Endothelial cell of hepatic sinusoid (primary cell): Measurements from ENCODE around the gene LGALS3BP.

Experiments
- in situ Hi-C: cut with HindIII; loops from 2 replicates; pipeline ENCODE4 v1.10.0; 2017; ENCODE audit warnings: low sequenced_read_pairs

The LGALS3BP gene, protein sequence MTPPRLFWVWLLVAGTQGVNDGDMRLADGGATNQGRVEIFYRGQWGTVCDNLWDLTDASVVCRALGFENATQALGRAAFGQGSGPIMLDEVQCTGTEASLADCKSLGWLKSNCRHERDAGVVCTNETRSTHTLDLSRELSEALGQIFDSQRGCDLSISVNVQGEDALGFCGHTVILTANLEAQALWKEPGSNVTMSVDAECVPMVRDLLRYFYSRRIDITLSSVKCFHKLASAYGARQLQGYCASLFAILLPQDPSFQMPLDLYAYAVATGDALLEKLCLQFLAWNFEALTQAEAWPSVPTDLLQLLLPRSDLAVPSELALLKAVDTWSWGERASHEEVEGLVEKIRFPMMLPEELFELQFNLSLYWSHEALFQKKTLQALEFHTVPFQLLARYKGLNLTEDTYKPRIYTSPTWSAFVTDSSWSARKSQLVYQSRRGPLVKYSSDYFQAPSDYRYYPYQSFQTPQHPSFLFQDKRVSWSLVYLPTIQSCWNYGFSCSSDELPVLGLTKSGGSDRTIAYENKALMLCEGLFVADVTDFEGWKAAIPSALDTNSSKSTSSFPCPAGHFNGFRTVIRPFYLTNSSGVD

DNA sequence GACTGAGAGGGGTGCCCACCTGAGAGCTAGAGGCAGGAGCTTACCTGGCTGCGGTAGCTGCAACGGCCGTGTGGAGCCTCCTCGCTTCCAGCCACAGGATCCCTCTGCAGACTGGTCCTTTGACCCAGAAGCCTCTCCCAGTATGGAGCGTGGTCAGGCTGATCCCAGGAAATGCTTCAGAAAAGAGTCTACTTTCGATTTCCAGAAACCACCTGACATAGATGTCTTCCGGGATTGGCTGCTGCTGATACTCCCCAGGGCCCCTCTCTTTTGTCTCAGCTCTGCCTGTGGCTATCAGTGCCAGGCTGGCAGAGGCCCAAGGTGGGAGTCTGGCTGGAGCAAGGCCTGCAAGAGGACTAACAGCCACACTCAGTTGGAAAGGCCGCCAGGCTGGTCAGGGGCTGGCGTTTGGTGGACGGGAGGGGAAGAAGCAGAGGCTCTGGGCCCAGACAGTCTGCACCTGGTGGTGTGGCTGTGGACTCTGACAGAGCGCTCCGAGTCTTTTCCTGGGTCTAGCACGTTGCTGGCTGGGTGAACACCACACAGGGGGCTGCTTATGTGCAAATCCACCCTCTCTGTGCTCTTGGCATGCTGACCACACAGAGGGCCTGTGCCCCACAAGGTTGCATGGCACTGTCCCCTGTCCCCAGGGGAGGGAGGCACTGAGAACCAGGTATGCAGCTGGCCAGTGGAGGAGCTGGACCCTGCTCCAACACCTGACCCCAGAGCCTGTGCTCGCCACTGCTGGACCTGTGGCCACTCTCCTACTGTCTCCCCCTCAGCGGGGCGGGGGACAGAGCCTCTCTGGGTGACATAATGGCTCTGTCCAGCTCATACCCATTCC, at the start of gene LGALS3BP:
LGALS3BP (minus strand) TSS at position 144 of the 844 bp plus-strand sequence. CDS start 2,732 bp downstream, outside the sequence.
- in situ Hi-C loops, result no loop called here

DNA sequence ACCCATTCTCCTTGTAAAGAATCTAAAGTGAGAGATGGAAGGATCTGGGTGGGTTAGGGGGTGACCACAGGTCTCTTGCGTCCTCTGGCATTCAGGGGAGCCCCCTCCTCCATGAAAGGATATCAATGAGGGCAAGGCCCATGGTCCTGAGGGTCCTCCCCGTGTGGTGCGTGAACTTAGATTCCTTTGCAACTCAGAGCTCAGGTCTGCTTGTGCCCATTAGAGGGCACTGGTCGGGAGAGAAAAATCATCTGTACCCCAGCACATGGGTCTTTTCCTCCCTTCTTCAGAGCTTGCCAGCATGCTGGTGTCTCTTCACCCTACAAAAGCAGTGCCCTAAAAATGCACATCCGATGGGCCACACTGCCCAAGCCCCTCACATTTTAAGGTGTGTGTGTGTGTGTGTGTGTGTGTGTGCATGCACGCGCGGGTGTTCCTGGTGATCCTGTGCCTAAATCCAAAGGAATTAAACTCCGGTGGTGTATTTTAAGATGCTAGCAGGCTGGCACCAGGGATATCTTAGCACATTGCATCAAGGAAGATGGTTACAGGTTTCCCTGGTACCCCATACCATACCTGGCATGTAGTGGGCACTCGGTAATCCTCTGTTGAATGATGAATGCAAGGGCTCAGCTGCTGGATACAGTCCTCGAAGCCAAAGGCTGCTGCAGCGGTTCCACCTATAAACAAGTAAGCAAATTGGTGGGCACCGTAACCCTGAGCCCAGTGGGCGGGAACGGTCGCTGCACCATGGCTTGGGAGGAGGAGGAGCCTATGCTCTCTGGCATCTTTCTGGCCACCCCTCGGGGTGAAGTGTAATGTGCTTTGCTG, 49.0 kb upstream of the LGALS3BP start:
- in situ Hi-C loops, result loop anchor here (10.0 kb wide), 1 partner anchor 846 kb away; no protein-coding TSS in a partner anchor

DNA sequence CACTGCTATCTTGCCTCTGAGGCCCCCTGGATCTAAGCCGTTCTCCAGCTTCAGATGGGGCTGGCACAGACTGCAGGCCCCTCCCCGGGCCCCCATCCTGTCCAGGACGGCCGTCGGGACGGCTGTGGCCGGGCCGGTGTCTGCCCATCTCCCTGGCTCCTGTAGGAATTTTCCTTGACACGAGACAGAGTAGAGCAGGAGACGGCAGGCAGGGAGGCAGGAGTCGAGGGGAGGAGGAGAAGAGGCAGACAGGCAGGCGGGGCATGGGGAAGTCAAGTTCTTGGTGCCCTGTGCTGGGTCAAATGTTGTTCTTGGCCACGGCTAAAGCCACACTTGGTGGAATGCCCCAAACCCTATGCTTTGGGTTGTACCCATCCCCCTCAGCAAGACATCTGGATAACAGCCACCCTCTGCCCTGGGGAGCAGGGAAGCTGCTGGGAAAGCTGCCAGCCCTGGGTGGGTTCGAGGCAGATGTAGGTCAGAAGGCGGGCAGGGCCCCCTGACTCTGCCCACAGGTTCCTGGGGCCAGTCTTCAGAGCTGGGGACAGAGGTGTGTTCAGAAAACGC, 48.3 kb upstream of the LGALS3BP start:
- in situ Hi-C loops, result loop anchor here (10.0 kb wide), 1 partner anchor 847 kb away; no protein-coding TSS in a partner anchor

DNA sequence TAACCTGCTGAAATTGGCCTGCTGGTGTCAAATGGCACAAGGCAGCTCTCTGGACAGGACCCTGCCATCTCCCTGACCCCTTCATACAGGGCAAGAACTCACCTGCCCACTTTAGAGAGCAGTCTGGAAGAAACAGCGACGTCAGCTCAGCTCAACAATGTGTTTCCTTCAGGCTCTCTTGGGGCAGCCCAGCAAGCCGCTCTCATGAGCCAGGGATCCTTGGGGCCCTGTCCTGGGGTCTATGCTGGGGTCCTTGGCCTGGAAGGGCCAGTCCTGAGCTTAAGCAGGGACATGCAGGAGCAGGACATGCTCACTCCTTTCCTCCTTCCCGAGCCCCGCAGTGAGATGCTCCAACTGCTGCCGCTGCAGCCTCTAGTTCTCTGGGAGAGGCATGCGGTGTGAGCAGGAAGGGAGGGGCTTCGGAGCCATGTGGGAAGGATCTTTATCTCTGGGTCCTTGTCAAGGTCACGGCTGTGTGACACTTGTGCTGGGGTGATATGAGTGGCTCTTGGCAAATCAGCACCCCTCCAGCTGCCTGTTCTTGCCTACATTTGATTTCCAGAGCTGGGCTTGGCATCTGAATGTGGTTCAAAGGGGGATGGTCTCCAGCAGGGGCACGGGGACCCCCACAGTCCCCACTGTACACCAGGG, 47.7 kb upstream of the LGALS3BP start:
- in situ Hi-C loops, result loop anchor here (10.0 kb wide), 1 partner anchor 847 kb away; no protein-coding TSS in a partner anchor

DNA sequence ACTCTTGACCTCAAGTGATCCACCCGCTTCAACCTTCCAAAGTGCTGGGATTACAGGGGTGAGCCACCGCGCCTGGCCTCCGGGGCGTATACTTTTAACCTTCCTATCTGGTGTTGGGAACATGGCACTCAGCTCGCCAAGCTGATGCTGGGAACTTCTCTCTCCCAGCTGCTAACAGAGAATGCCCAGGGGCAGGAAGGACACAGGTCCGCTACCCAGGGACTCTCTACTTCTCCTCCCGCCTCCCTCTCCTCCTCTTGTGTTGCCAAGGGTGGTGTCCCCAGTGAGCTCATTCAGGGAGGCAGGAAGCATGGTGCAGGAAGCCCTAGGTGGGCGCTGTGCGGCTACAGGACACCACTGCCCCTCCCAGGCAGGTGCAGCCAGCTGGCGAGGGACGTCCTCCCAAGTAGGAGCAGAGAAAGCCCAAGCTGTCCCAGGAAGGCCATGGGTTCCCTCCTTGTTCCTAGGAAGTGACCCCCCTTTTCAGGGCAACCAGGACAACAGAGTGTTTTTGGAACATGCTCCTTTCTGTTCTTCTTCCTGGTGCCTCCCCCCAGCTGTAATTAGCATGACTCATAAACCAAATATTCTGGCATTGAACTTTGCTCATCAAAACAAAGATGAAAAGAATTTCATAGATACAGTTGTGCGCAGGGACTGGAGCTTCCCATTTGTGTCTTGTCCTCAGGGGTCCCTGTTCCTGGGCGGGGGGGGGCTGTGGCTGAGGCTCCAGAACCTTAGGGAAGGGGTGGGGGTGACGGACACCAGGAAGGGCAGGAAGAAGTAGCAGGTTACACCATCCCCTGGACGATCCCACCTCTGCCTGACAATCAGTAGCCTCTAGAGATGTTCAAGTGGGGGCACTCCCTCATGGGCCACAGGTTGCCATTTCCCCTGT, 46.9 kb upstream of the LGALS3BP start:
- in situ Hi-C loops, result loop anchor here (10.0 kb wide), 1 partner anchor 848 kb away; no protein-coding TSS in a partner anchor

DNA sequence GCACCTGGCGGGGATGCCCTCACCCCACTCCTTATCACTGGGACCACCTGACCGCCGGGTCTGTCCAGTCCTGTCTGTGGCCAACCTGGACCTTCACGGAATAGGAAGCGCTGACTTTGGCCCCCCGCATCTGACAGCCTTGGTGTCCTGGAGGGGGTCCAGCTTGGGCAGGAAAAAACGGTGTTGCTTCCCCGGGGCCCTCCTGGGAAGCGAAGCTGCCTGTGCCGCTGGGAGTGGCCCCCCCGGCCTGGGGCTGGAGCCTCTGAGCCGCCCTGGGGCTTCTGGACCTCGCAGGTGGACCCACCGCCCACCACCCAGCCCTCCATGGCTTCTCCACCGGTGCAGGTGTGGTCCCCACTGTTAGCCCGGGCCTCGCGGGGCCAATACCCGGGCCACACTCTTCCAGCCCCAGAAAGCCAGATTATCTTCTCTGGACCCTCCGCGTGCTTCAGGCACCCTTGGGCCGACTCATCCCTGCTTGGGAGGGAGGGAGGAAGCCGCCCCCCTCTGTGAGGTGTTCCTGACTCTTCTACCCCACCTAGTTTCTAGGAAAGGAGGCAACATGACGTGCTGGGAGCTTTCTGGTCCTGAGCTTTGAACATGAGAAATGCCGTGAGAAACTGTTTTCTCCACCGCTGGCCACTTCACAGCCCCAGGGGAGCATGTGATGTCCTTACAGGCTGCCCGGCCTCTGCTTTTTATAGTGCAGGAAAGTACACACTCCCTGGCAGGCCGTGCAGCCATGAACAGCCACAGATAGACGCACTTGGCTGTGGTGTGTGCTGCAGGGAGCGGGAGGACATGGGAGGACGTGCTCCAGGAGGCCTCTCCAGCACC, 45.4 kb upstream of the LGALS3BP start:
- in situ Hi-C loops, result loop anchor here (10.0 kb wide), 1 partner anchor 850 kb away; no protein-coding TSS in a partner anchor

DNA sequence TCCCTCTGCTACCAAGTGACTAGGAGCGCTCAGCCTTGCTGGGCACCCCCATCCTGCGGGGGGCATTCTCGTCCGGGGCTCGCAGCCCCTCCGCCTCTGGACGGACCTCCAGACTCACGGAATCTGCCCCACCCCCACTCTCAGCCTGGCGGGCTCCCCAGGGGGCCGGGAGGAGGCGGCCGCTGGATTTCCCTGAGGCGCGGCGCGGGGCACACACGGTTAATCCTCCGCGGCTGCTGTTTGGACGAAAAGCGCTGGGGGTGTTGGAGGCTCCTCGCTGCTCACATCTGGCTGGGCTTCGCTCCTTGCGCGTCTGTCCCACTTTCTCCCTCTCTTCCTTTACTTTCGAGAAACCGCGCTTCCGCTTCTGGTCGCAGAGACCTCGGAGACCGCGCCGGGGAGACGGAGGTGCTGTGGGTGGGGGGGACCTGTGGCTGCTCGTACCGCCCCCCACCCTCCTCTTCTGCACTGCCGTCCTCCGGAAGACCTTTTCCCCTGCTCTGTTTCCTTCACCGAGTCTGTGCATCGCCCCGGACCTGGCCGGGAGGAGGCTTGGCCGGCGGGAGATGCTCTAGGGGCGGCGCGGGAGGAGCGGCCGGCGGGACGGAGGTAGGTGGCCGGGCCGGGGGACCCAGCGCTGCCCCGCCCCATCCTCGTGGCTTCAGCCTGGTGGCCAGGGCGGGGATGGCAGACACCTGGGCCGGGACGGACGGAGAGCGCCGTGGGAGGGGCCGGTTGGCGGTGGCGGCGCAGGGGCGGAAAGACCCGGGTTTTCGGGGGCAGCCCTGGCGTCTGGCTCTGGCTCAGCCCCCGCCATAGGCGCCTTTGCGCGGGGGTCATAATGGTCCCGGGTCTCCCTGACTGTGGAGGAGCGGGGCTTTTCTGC, 44.4 kb upstream of the LGALS3BP start, which contains the start of gene C1QTNF1:
C1QTNF1 (plus strand) TSS at position 284 of the 886 bp plus-strand sequence. CDS start 19,800 bp downstream, outside the sequence.
- in situ Hi-C loops, result loop anchor here (10.0 kb wide), 1 partner anchor 851 kb away; no protein-coding TSS in a partner anchor

DNA sequence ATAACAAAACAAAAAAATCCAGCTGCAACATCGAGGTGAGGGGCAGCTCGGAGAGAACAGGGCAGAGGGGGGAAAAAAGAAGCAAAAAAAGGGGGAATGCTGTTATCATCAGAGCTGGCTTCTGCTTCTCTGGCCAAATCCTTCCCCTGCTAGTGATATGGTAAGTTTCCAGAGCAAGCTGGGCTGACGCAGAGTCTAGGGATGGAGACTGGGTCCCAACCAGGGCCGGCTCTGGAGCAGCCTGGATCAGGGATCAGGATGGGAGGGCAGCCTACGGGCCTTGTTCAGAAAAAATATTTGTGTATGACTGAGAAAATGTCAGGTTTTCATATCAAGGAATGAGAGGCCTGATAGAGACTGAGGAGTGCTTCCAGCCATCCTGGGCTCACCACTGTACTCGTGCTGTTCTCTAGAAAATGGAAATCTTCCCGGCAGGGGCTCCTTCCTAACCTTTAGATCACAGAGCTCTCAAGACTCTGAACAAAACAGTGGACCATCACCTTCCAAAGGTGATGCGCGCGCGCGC, 43.5 kb upstream of the LGALS3BP start:
- in situ Hi-C loops, result loop anchor here (10.0 kb wide), 1 partner anchor 852 kb away; no protein-coding TSS in a partner anchor

DNA sequence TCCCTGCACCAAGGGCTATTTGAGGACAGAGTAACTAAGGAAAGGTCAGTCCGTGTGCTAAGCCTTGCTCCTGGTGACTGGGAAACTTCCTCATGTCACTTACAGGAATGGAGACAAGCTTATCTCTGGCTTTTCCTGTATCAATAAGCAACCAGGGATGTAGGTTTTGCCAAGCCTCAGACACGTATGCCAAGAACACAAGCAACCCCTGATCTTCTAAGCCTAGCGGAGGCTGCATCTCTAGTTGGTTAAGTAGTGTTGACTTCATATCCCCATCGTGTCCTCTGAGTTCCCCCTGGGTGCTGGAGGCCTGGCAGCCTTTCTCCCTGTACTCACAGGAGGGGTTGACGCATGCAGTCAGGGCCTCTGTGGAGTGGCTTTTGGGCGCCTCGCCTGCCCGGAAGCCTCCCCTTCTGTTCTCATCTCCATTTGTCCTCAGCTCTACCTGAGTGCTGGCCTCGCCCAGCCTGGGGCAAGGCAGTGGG, 42.8 kb upstream of the LGALS3BP start:
- in situ Hi-C loops, result loop anchor here (10.0 kb wide), 1 partner anchor 852 kb away; no protein-coding TSS in a partner anchor

DNA sequence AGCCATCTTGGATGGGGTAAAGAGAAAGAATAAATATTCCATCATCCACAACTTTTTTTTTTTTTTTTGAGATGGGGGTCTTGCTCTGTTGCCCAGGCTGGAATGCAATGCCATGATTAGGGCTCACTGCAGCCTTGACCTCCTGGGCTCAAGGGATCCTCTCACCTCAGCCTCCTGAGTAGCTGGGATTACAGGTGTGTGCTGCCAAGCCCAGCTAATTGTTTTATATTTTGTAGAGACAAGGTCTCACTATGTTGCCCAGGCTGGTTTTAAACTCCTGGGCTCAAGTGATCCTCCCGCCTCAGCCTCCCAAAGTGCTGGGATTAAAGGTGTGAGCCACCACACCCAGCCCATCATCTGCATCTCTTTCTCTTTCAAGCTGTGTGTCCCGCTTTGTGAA, 42.2 kb upstream of the LGALS3BP start:
- in situ Hi-C loops, result loop anchor here (10.0 kb wide), 1 partner anchor 853 kb away; no protein-coding TSS in a partner anchor

DNA sequence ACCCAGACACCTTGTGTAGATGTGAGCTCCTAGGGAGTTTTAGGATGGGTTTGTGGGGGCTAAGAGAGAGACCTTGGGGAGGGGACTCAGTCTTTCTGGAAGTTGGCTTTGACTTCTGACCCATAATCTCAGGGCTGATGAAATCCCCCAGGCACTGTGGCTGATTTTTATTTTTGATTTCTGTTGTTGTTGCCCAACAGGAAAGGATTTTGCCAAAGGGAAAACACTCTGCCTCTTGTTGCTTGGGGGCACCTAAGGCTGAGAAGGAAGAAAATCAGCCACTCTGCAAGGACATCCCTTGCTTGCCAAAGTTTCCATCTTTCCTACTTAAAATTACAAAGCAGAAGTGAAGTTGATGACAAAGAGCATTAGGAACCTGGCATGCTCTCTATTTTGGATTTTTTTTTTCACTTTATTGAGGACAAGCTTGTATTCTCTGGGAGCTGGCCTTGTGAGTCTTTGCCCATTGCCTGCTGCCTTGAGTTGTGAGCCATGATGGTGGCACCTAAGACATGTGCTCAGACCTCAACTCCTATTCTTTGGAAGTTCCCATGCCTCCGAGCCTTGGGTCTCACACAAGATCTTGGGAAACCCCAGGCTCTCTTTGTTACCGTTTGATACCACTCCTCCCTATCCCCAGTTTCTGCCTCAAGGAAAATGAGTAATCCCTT, 41.0 kb upstream of the LGALS3BP start:
- in situ Hi-C loops, result loop anchor here (10.0 kb wide), 1 partner anchor 854 kb away; no protein-coding TSS in a partner anchor

DNA sequence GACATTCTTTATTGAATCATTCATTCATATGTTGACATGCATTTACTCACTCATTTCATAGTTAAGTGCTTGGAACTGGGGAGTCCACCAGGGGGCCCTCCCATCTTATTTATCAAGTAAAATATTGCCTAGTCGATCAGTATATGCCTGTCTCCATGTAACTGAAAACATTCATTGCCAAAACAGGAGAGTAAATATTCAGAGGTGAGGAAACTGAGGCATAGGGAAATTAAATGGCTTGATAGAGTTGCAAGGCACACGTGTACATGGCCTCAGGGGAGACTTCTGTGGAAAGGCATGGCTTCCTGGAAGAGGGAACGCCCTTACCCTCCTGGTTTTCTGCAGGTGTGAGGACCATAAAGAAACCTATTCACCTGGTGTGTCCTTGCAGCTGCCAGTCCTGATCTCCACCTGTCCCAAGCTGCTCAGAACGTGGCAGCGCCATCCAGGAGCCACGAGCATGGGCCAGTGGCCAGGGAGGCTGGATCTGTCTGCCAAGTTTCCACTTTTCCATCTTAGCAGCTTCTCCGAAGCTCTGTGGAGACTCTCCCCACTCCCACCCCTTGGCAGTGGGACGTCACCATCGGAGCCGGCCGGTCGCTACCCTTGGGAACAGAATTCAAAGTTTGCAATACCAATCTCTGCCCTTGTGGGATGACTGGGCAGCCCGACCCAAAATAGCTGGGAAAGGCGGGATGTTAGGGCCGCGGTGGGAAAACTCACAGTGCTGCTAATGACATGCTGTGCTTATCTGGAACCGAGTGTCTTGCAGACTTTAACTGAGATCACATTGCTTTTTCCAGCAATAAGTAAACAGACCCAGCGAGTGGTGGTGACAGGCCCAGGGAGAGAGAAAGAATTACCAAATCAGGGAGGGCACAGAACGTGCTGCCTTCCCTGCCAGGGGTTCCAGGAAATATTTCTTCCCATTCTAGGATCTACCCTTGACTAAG, 40.2 kb upstream of the LGALS3BP start:
- in situ Hi-C loops, result loop anchor here (10.0 kb wide), 1 partner anchor 855 kb away; no protein-coding TSS in a partner anchor

DNA sequence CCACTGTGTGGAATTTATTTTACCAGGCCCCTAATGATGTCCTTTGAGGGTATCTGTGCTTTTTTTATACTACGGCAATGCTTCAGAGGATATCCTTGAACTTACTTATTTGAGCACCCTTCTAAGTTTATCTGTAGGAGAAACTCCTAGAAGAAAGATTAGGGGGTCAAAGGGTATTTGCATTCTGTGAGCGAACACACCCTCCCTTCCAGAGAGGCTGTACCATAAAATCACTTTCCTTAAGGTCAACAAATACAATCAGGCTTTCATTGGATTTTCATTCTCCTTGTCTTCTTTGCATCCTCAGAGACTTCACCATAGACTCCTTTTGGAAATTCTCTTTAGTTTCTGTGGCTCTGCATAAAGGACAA, 39.5 kb upstream of the LGALS3BP start:
- in situ Hi-C loops, result no loop called here

DNA sequence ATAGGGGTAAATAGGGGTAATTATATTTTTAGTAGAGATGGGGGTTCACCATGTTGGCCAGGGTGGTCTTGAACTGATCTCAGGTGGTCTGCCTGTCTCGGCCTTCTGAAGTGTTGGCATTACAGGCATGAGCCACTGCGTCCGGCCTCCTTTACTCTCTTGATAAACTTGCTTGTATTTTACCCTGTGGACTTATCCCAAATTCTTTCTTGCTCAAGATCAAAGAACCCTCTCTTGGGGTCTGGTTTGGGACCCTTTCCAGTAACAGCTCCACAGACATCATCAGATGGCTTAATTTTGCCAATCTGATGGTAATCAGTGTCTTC, 38.6 kb upstream of the LGALS3BP start:
- in situ Hi-C loops, result no loop called here
